ENCODE results near the gene MYBL2.

GRCh38 chr20:43751167-43752050 is 84.5 kb downstream of the MYBL2 start:
- TF ChIP-seq, protein P1, sequence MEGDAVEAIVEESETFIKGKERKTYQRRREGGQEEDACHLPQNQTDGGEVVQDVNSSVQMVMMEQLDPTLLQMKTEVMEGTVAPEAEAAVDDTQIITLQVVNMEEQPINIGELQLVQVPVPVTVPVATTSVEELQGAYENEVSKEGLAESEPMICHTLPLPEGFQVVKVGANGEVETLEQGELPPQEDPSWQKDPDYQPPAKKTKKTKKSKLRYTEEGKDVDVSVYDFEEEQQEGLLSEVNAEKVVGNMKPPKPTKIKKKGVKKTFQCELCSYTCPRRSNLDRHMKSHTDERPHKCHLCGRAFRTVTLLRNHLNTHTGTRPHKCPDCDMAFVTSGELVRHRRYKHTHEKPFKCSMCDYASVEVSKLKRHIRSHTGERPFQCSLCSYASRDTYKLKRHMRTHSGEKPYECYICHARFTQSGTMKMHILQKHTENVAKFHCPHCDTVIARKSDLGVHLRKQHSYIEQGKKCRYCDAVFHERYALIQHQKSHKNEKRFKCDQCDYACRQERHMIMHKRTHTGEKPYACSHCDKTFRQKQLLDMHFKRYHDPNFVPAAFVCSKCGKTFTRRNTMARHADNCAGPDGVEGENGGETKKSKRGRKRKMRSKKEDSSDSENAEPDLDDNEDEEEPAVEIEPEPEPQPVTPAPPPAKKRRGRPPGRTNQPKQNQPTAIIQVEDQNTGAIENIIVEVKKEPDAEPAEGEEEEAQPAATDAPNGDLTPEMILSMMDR (IDR thresholded peaks at IDR 0.05) = no peak
- TF ChIP-seq POLR2A (IDR thresholded peaks at IDR 0.05) = no peak
